ENCODE results near the gene NOL3.

NOL3 gene

DNA sequence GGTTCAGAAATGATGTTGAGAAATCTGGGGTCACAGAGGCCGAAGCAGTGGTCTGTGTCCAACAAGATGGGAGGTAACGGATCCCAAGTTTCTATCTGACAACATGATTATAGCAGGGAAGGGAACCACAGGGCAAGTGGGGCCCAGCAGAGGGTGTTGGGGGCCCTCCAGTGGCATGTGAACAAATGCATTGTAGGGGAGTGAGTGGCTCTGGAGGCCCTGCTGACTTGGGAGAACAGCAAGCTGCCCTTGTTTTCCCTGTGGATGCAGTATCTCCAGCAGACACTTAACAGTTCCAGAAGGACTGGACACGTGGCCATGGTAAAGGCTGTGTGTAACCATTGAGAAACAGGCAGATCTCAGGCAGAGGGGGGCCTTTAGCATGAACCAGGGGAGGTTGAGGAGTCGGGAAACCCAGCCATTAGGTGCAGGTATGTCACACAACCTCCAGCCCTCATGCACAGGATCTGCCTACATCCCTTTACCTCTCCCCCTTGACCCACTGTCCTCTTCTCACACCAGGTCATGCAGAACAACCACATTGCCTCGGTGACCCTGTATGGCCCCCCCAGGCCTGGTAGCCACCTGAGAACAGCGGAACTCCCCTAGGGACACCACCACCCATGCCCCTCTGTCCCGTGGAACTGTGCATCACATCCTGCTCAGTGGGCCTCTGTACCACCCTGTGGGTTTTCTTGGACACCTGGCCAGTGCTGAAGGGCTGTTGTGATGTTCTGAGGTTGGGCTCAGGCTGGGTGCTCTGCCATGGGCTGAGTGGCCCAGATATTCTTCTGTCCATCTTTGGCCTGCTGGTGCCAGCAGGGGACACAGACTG is 23.6 kb upstream of the NOL3 start:
- Histone ChIP-seq H3K27ac (ENCODE audit: low read length) (no peak overlapping the region), H3K4me3 (ENCODE audit: low read length in 2 of 2) (no peak overlapping the region), H3K9me3 (ENCODE audit: control insufficient read depth in 2 of 2, low read length in 2 of 2) (no peaks in the 10 kb centered on the region), H3K36me3 (ENCODE audit: control insufficient read depth in 2 of 2, insufficient read depth in 2 of 2, low read length in 2 of 2) (peaks cover 30 to 59% of the 10 kb centered on the region in 2 donors), H3K9ac (ENCODE audit: low read length in 2 of 2) (no peak overlapping the region), H3K4me1 (ENCODE audit: control insufficient read depth, insufficient read depth, low read length) (peaks cover 10% of the 10 kb centered on the region), H3K27me3 (ENCODE audit: control insufficient read depth in 1 of 2, insufficient read depth in 2 of 2, low read length in 2 of 2) (no peaks in the 10 kb centered on the region)

DNA sequence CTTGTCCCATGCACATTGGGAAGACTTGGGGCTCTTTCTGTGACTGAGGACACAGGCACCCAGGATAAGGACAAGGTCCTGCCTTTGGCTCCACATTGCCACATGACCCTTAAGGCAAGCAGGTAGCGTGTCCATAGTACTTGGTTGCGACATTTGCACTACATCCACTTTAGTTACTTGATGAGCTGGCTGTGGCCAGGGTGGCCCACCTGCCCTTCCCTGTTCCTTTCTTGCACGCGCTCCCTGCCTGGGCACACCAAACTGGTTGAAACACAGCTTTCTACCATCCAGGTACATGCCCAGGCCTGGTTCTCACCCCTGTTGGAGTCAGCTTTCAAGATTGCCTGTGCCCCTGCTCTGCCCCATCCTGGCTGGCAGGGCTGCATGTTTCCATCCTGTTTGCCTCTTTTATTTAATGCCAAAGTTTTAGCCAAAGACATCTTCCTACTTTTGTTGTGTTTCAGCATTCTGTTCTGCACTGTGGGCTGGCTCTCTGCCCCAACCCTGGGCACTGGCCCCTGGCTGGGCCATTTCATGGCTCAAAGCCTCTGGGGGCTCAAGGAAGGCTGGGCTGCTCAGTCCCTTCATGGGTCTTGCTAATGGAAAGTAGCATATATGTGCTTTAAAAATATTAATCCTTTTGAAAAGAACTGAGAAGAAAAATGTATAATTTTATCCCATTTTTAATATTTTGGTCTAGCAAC is 22.7 kb upstream of the NOL3 start:
- peaks cover 10% of the 10 kb centered on the region for H3K4me1 ChIP-seq (ENCODE audit: control insufficient read depth, insufficient read depth, low read length)
- H3K9ac ChIP-seq (ENCODE audit: low read length in 2 of 2) = no peak overlapping the region
- H3K9me3 ChIP-seq (ENCODE audit: control insufficient read depth in 2 of 2, low read length in 2 of 2) = no peaks in the 10 kb centered on the region
- H3K27ac ChIP-seq (ENCODE audit: low read length) = no peak overlapping the region
- no peak overlapping the region for H3K4me3 ChIP-seq (ENCODE audit: low read length in 2 of 2)
- peaks cover 27 to 52% of the 10 kb centered on the region in 2 donors for H3K36me3 ChIP-seq (ENCODE audit: control insufficient read depth in 2 of 2, insufficient read depth in 2 of 2, low read length in 2 of 2)
- H3K27me3 ChIP-seq (ENCODE audit: control insufficient read depth in 1 of 2, insufficient read depth in 2 of 2, low read length in 2 of 2) = no peaks in the 10 kb centered on the region

GRCh38 chr16:67148221-67148620 is 22.1 kb upstream of the NOL3 start:
- Histone ChIP-seq H3K27me3 (ENCODE audit: control insufficient read depth in 1 of 2, insufficient read depth in 2 of 2, low read length in 2 of 2) (peaks cover 0 to 2% of the 10 kb centered on the region in 2 donors), H3K36me3 (ENCODE audit: control insufficient read depth in 2 of 2, insufficient read depth in 2 of 2, low read length in 2 of 2) (peaks cover 27 to 48% of the 10 kb centered on the region in 2 donors)

GRCh38 chr16:67148656-67149275 is 21.6 kb upstream of the NOL3 start:
- H3K36me3 ChIP-seq (ENCODE audit: control insufficient read depth in 2 of 2, insufficient read depth in 2 of 2, low read length in 2 of 2) = peaks cover 27 to 44% of the 10 kb centered on the region in 2 donors
- H3K27me3 ChIP-seq (ENCODE audit: control insufficient read depth in 1 of 2, insufficient read depth in 2 of 2, low read length in 2 of 2) = peaks cover 0 to 2% of the 10 kb centered on the region in 2 donors
- no peak overlapping the region for H3K27ac ChIP-seq (ENCODE audit: low read length)
- peaks cover 10% of the 10 kb centered on the region for H3K4me1 ChIP-seq (ENCODE audit: control insufficient read depth, insufficient read depth, low read length)
- no peak overlapping the region for H3K4me3 ChIP-seq (ENCODE audit: low read length in 2 of 2)
- H3K9me3 ChIP-seq (ENCODE audit: control insufficient read depth in 2 of 2, low read length in 2 of 2) = no peaks in the 10 kb centered on the region
- no peak overlapping the region for H3K9ac ChIP-seq (ENCODE audit: low read length in 2 of 2)

More at GRCh38 chr16:67148221-67148620, 22.1 kb upstream of the NOL3 start:
- Histone ChIP-seq H3K9me3 (ENCODE audit: control insufficient read depth in 2 of 2, low read length in 2 of 2) (no peaks in the 10 kb centered on the region), H3K9ac (ENCODE audit: low read length in 2 of 2) (no peak overlapping the region), H3K27ac (ENCODE audit: low read length) (no peak overlapping the region), H3K4me1 (ENCODE audit: control insufficient read depth, insufficient read depth, low read length) (peaks cover 10% of the 10 kb centered on the region), H3K4me3 (ENCODE audit: low read length in 2 of 2) (no peak overlapping the region)

GRCh38 chr16:67149276-67150046 is 20.9 kb upstream of the NOL3 start:
- Histone ChIP-seq H3K4me3 (ENCODE audit: low read length in 2 of 2) (peak overlapping the region in 1 of 2 donors; percentile 77), H3K9me3 (ENCODE audit: control insufficient read depth in 2 of 2, low read length in 2 of 2) (no peaks in the 10 kb centered on the region), H3K27me3 (ENCODE audit: control insufficient read depth in 1 of 2, insufficient read depth in 2 of 2, low read length in 2 of 2) (peaks cover 2 to 9% of the 10 kb centered on the region in 2 donors), H3K27ac (ENCODE audit: low read length) (no peak overlapping the region), H3K4me1 (ENCODE audit: control insufficient read depth, insufficient read depth, low read length) (peaks cover 13% of the 10 kb centered on the region), H3K9ac (ENCODE audit: low read length in 2 of 2) (no peak overlapping the region), H3K36me3 (ENCODE audit: control insufficient read depth in 2 of 2, insufficient read depth in 2 of 2, low read length in 2 of 2) (peaks cover 22 to 38% of the 10 kb centered on the region in 2 donors)

DNA sequence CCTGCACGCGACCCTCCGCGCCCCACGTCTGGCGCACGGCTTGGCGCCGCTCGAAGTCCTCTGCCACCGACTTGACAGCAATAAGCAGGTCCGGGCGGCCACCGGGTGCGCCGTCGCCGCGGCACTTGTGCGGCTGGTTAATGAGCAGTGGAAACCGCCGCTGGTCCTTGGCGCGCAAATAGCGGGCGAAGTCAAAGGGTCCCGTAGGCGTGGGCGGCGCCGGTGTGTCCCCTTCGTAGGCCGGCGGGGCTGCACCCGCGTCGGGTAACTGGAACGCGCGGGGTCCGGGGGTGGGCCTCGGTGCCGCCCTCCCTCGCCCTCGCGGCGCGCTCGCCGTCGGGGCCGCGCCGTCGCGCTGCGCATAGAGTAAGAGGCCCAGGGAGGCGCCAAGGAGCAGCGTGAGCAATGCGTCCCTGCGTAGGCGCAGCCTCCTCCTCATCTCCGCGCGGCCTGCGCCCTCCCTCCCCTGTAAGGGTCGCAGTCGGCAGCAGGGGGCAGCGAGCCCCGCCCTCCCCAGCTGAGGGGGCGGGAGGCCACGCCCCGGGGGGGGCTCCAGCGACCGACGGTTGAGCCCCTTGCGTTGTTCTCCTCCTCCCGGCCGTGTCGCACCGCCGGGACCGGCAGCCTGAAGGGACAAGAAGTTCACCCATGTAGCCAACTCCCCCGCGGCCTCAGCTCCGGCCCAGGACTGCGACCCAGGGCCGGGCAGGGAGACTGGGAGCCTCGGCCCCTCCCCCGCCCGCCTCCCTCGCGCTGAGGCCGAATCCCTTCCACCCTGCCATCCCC is 20.1 kb upstream of the NOL3 start:
- peak overlapping the region; percentile 59 to 76 for H3K9ac ChIP-seq (ENCODE audit: low read length in 2 of 2)
- peaks cover 15 to 30% of the 10 kb centered on the region in 2 donors for H3K36me3 ChIP-seq (ENCODE audit: control insufficient read depth in 2 of 2, insufficient read depth in 2 of 2, low read length in 2 of 2)
- peak overlapping the region; percentile 81 for H3K27ac ChIP-seq (ENCODE audit: low read length)
- H3K4me3 ChIP-seq (ENCODE audit: low read length in 2 of 2) = peak overlapping the region; percentile 59 to 77
- peaks cover 2 to 14% of the 10 kb centered on the region in 2 donors for H3K27me3 ChIP-seq (ENCODE audit: control insufficient read depth in 1 of 2, insufficient read depth in 2 of 2, low read length in 2 of 2)
- no peaks in the 10 kb centered on the region for H3K9me3 ChIP-seq (ENCODE audit: control insufficient read depth in 2 of 2, low read length in 2 of 2)
- H3K4me1 ChIP-seq (ENCODE audit: control insufficient read depth, insufficient read depth, low read length) = peaks cover 20% of the 10 kb centered on the region

DNA sequence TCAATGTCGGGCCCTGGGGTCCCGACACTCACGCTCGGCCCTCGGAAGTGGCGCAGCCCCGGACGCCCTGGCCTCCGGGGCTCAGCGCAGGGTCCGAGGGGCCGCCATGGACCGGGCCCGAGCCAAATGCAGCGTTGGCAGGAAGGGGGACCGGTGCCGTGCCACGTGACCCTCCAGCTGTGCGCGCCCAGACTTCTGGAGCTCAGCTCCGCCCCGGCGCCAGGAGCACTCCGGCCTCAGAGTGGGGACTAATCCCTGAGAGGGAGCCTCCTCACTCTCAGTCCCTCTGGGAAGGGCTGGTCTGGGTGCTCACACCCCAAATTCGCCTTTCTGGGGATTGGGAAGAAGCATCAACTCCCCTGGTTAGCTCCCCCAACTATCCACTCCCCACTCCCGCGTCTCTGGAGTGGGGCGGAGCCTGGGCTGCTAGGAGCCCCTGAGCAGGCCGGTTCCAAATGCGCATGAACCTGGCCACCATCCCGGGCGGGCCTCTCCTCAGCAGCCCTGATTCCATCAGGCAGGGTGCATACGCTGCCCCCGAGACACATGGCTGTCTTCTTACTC is 19.4 kb upstream of the NOL3 start, which contains the start of gene B3GNT9:
B3GNT9 (minus strand) TSS at position 166 of the 564 bp plus-strand sequence. CDS start 513 bp downstream, outside the sequence.
- Histone ChIP-seq H3K36me3 (ENCODE audit: control insufficient read depth in 2 of 2, insufficient read depth in 2 of 2, low read length in 2 of 2) (peaks cover 13 to 24% of the 10 kb centered on the region in 2 donors), H3K27me3 (ENCODE audit: control insufficient read depth in 1 of 2, insufficient read depth in 2 of 2, low read length in 2 of 2) (peaks cover 2 to 17% of the 10 kb centered on the region in 2 donors), H3K9ac (ENCODE audit: low read length in 2 of 2) (peak within 1 kb of the TSS; percentile 59 to 76), H3K27ac (ENCODE audit: low read length) (peak within 1 kb of the TSS; percentile 81), H3K4me1 (ENCODE audit: control insufficient read depth, insufficient read depth, low read length) (peaks cover 26% of the 10 kb centered on the region), H3K4me3 (ENCODE audit: low read length in 2 of 2) (peak within 1 kb of the TSS; percentile 59 to 77), H3K9me3 (ENCODE audit: control insufficient read depth in 2 of 2, low read length in 2 of 2) (no peaks in the 10 kb centered on the region)

- peak overlapping the region; percentile 15 to 21 for H3K9ac ChIP-seq (ENCODE audit: low read length in 2 of 2)
- peaks cover 27% of the 10 kb centered on the region for H3K4me1 ChIP-seq (ENCODE audit: control insufficient read depth, insufficient read depth, low read length)
- peak overlapping the region; percentile 81 for H3K27ac ChIP-seq (ENCODE audit: low read length)
- peaks cover 8 to 18% of the 10 kb centered on the region in 2 donors for H3K36me3 ChIP-seq (ENCODE audit: control insufficient read depth in 2 of 2, insufficient read depth in 2 of 2, low read length in 2 of 2)
- H3K4me3 ChIP-seq (ENCODE audit: low read length in 2 of 2) = peak overlapping the region; percentile 59 to 77
- no peaks in the 10 kb centered on the region for H3K9me3 ChIP-seq (ENCODE audit: control insufficient read depth in 2 of 2, low read length in 2 of 2)
- H3K27me3 ChIP-seq (ENCODE audit: control insufficient read depth in 1 of 2, insufficient read depth in 2 of 2, low read length in 2 of 2) = peaks cover 2 to 17% of the 10 kb centered on the region in 2 donors
Measured at GRCh38 chr16:67151431-67152097, 18.8 kb upstream of the NOL3 start.

Measured in stomach smooth muscle (tissue), 2 donors.